Right lung (tissue), 10 donors: ENCODE data around the gene OLFML2B. TPM values are rescaled to one million over a fixed set of nuclear protein-coding genes. Genes with fewer than 3 reads are reported as not detected.
"Not testable (repeated sequence)": the region's sequence is repeated elsewhere in the genome, so short reads cannot be mapped to it uniquely, and the experiment has no call there.

Source experiments
- DNase-seq, 2 donors: peaks; one replicate each; pipeline ENCODE4 v3.0.0-alpha.2; 2013
- long read RNA-seq, 8 donors: transcript quantifications; one replicate each; lab custom pipeline, GENCODE V29; 2026
- polyA plus RNA-seq, 5 donors: library from polyadenylated mRNA; unstranded; fragments of 120-200 nt; gene quantifications; one replicate each; pipeline versions ENCODE4 v1.2.1 to v1.2.3, GENCODE V29; 2013; ENCODE audit warnings: inconsistent platforms in 1 of 5, low replicate concordance in 1 of 5; ENCODE audit not compliant: insufficient read length in 5 of 5, insufficient read depth in 1 of 5

OLFML2B gene
- 10 to 100 TPM; 10.2 to 16.3 (median 13.4) TPM for polyA plus RNA-seq
- long read RNA-seq, donor 1, partial matches to known transcripts, result 0 of 2 reads
- long read RNA-seq, donor 1, other reads (novel, unspliced or antisense), result 0 of 2 reads
- long read RNA-seq, donor 2, partial matches to known transcripts, result 0 of 4 reads
- long read RNA-seq, donor 2, other reads (novel, unspliced or antisense), result 0 of 4 reads
- long read RNA-seq, donor 3, partial matches to known transcripts, result 0 of 2 reads
- long read RNA-seq, donor 3, other reads (novel, unspliced or antisense), result 0 of 2 reads
- long read RNA-seq, donor 4, partial matches to known transcripts, result 0 of 2 reads
- long read RNA-seq, donor 4, other reads (novel, unspliced or antisense), result 0 of 2 reads
- long read RNA-seq, donor 5, partial matches to known transcripts, result 0 of 2 reads
- long read RNA-seq, donor 5, other reads (novel, unspliced or antisense), result 0 of 2 reads
- long read RNA-seq, donor 6, partial matches to known transcripts, result 0 of 2 reads
- long read RNA-seq, donor 6, other reads (novel, unspliced or antisense), result 0 of 2 reads
- long read RNA-seq, donor 7, partial matches to known transcripts, result 0 of 3 reads
- long read RNA-seq, donor 7, other reads (novel, unspliced or antisense), result 0 of 3 reads
- long read RNA-seq, donor 8, result 0 reads

DNA sequence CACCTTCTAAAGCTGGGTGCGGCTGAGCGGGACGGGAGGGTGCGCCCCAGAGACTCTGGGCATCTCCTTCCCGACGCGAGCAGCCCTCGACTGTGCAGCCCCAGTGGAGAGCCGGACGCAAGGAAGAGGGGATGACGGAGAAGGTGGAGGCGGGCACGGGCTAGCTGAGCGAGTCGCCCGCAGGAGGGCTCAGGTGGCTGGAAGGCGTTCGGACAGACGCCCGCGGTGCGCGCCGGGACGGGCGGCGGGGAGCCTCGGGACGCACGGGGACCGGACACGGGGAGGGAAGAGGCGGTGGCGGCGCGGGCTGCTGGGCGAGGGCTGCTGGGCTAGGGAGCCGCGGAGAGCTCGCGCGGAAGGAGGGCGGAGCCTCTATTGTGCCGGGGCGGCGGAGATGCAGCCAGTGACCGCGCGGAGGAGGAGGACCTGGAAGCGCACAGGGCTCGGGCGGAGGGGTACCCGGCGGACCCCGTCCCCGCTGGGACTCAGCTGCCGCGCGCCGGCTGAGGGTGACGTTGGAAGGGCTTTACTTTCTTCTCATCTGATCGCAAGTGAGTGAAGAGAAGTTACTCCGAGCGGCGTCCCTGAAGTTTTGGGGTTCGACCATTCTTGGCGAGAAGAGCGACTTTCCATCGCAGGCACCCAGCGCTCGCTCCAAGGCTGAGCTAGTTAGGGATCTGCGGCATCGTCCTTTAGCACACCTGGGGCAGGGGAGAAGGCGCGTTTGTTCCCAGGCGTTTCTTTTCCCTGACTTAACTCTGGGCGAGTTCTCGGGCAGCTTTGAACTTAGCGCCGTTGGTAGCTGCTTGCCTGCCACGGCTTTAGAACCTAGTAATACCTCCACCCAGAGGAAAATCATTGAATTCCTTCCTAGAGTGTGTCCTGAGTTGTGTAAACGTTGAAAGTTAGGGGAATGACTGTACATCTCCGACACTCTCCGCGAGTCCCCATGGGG is at the start of gene OLFML2B:
TSS of gene OLFML2B (minus strand) at position 323 of the 955 bp plus-strand sequence. CDS start 439 bp downstream, outside the sequence.
- DNase-seq, result peak in 1 of 2 donors; percentile 34

DNA sequence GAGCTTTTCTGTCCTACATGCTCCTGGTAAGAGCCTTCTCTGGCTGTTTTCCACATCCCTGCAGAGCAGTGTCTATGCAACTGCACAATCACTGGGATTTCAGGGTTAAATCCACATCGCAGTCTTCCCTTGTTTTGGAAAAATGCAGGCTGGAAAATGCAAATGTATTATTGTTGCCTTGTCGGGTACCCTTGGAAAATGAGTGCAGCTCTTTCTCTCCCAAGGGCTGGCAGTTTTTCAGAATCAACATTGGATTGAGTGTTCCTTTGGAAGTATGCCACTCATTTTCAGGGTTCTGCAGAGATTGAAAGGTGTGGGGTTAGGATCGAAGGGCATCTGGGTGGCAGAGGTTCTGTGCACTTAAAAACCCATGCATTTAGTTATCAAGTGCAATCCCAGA is 49.1 kb upstream of the OLFML2B start:
- DNase-seq, result no peak

DNA sequence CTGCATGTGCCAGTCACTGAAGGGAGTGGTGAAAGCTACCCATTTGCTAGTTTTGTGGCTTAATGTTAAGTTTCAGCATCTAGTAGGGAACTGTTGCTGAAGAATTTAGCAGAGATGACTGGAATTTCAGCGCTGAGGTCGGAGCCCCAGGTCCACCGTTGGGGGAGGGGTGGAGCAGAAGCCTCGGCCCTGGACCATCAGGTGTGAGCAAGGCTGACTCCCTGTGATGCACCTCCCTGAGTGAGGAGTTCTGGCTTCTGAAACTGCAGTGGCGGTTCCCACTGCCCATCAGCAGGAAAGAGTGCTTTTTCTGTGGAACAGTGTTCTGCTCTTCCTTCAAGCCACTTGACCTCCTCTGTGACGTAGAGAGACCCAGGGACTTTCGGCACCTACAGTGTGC is 47.2 kb upstream of the OLFML2B start:
- no peak for DNase-seq

DNA sequence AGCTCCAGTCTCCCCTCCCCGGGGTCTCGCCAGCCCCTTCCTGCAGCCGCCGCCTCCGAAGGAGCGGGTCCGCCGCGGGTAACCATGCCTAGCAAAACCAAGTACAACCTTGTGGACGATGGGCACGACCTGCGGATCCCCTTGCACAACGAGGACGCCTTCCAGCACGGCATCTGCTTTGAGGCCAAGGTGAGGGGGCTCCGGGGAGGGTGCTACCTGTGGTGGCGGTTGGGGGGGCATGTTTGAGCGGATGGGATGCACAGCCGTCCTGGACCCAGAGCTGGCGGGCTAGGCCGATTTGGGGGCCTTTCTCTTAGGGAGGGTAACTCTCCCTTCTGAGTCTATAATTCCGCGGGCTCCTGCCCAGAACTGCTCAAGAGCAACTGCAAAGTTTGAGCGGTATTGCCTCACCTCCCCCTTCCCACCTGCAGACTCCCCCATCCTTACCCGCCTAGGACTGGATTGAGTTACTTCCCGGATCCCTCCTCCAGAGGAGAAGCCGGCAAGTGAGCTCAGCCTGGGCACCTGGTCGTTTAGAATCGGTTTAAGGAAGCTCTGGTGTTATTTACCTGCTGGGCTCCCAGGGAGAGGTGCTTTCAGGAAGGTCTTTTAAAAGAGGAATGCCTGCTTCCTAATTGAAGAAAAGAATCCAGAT is 46.6 kb upstream of the OLFML2B start:
- DNase-seq, result peak in 1 of 2 donors; percentile 16

DNA sequence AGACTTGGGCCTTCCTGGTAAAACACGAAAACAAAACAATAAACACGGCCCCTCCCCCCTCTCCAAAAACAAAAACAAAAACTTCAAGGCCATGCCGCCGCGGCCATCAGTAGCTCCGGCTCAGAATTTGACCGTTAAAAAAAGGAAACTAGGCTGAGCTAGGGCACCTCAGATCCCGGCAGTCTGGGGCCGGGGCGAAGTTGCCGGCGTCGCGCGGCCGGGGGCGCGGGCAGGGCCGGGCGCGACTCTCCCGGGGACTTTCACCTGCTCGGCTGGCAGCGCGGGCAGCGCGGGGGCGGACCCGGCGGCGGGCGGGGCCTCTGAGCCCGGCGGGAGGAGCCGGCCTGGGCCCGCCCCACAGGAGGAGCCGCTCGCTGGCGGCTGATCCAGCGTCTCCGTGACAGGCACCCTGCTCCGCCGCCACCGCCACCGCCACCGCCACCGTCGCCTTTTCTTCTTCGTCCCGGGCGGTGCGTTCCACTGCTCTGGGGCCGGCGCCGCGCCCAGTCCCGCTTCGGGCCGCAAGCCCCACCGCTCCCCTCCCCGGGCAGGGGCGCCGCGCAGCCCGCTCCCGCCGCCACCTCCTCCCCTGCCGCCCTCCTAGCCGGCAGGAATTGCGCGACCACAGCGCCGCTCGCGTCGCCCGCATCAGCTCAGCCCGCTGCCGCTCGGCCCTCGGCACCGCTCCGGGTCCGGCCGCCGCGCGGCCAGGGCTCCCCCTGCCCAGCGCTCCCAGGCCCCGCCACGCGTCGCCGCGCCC is 45.8 kb upstream of the OLFML2B start, which contains the start of gene NOS1AP:
TSS of gene NOS1AP (plus strand) at position 358 of the 760 bp plus-strand sequence. CDS start 487 bp downstream, outside the sequence.
- peak; percentile 55 to 59 for DNase-seq

DNA sequence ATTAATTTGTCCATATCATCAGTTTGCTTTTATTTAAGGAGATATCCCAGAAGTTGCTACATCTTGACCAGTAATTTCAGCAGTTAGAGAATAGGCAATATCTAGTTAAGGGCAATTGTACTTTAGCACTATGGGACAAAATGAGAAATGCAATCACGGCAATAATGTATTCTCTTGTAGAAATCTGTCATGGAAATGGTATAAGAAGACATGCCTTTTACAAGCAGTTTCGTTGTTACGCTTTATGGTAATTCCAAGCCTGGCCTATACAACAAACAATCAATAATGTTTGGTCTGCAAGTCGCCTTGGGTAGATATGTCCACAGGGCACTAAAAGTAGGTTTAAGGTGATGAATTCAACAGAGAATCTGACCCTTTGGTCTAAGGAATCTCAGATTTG is 44.6 kb upstream of the OLFML2B start:
- no peak for DNase-seq

DNA sequence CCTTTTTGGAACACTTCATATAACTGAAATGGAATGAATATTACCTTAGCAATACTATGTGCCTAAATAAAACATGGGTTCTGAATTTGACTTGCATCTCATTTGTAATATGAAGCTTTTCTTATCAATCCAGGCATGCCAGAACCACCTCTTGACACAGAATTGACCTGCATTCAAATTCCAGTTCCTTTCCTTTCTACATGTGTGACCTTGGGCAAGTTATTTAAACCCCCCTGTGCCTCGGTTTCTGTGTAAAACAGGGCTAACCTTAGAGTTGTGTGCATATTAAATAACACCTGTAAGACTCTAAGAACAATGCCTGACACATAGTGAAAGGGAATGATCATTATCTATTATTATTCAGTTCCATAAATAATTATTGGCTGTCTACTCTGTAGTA is 43.8 kb upstream of the OLFML2B start:
- no peak for DNase-seq

DNA sequence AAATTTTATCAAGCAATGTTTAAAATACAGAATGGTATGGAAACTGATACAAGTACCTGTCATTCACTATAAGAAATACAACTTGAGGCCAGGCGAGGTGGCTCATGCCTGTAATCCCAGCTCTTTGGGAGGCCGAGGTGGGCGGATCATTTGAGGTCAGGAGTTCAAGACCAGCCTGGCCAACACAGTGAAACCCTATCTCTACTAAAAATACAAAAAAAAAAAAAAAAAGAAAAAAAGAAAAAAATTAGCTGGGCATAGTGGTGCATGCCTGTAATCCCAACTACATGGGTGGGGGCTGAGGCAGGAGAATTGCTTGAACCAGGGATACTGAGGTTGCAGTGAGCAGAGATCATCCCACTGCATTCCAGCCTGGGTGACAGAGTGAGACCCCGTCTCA is 43.2 kb upstream of the OLFML2B start:
- not testable (repeated sequence) for DNase-seq

DNA sequence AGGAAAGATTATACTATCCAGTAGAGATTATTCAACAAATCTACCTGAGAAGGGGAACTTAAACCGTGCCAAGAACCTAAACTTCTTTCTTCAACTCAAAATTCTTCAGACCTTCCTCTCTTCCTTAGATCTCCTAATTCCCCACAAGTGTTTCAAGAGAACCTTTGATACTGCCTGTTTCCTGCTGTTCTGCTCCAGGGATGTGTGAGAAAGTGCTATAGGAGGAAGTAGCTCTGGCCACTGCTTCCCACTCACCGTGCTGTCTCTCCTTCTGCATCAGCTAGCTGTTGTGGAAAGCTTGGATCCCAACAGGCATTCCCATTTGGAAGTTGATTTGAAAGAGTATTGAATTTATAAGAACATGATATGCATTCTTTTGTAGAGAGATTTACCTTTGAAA is 41.3 kb upstream of the OLFML2B start:
- DNase-seq, result no peak

DNA sequence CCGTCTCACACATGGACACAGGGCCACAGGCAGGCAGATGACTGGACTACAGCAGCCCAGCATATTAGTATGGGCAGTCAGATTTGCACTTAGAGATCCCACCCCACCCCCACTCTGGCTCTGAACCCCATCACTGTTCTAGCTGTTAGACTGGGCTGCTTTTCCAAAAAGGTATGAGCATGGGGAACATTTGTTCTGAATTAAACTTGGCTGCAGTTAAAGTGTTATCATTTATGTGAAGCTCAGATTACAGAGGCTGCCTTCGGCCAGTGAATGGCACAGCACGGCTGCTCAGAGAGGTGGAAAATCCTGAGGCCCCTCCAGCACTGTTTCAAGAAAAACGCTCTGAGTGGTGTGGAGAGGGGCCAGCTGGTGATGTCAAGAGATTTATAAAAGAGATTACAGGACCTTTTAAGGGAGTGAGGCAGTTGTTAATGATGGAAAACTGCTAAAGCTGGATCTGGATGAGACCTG is 38.9 kb upstream of the OLFML2B start:
- DNase-seq, result peak; percentile 50 to 57

DNA sequence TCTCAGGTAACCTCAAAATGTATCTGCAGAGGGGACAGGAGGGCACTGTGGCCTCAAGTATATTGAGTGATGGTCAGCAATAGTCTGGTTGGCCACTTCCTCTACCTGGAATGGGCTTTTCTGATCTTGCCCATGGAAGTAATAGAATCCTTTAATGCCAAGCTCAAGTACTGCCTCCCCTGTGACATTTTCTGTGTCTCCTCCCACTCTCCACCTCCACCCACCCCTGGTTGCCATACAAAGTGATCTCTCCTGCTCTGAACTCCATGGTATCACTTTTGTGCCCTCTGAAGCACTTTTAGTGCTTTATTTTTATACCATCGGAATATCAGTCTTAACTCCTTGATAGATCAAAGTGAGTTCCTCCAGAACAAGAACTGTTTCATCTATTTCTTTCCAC is 36.6 kb upstream of the OLFML2B start:
- no peak for DNase-seq

DNA sequence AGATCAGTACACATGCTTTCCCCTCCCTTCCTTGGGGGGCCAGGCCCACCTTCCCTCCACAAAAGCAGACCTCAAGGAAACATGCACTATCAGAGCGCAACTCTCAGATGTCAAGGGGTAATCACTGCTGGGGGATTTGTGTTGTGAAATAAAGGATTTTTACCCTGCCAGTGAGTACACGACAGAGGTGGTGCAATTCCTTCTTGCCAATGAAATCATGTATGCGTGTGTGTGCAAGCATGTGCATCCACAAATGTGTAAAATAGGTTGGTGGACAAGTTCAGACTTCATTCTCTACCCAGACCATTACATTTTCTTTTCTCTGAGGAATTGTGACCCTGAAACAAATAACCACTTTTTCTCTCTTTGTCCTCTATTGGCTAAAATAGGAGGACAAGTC is 36.1 kb upstream of the OLFML2B start:
- no peak for DNase-seq

DNA sequence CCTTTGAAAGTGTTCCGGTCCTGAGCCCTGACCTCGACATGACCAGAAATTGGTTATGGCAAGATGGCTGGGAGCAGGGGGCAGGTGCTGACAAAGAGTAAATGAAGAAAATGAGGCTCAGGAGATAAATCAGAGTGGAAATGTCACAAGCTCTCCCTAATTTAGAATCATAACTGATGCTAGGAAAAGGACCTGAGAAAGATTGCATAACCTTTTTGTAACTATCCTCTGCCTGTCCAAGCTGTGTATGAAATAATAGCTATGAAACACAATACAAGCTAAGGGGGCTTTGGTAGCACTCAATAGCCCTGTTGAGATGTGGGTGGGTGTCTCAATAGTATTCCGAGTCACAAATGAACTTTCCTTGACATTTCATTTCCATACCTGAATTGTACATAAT is 32.9 kb upstream of the OLFML2B start:
- DNase-seq, result no peak

DNA sequence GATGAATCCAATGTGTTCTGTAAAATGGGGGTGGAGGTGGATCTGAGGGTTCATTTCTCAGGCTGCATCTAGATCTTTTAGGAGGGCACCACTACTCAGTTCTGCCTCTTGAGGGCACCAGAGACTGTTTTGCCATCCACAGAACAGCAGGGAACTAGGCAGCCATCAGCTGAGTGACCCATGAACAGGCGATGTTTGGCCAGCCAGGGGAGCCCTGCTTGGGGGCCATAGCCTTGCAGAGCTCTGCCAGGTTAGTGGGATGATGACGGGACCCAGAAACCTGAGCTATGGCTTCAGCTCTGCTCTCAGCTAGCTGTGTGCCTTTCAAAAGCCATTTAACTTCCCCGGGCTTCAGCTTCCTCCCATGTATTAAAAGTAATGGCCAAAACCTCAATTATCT is 32.4 kb upstream of the OLFML2B start:
- DNase-seq, result peak; percentile 42 to 63

DNA sequence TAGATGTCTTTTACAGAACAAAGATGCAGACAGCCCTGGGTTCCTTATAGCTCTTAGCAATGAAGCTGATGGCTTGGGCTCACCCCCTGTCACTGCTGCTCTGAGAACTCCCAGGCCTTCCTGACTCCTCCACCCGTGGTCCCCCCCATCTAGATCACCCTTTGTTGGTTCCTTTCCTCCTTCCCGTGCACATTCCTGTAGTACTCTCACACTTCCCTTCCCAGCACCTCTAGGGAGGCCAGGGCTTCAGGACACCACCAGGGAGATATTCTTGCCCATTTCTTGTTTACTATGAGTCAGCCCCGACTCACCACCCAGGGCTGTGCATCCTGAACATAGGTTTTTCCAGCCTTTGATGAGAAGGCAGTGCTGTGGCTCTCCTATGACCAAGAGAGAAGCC is 31.4 kb upstream of the OLFML2B start:
- DNase-seq, result no peak

DNA sequence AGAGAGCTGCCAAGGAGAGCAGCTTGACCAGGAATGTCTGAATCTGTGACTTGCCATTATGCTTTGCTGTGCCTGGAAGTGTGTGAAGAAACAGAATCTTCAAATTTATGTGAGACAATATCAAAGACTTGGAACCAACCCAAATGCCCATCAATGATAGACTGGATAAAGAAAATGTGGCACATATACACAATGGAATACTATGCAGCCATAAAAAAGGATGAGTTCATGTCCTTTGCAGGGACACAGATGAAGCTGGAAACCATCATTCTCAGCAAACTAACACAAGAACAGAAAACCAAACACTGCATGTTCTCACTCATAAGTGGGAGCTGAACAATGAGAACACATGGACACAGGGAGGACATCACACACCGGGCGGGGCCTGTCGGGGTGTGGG is 30.3 kb upstream of the OLFML2B start:
- DNase-seq, result not testable (repeated sequence)

DNA sequence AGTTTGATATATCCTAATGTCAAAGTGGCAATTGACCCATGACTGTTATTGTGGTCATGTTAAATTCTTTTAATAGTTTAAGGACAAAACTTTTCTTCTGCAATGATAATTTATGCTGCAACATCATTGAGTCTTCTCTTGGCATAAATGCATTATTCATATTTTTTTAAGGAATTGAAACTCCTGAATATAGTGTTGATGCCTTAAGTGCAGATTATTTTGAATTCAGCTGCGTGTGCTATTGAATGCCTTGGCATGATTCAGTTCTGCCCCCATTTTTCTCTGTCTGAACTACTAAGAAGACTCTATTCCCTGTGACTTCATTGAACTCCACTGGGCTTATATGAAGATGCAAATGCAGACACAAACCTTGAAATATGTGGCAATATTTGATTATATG is 23.3 kb upstream of the OLFML2B start:
- no peak for DNase-seq

DNA sequence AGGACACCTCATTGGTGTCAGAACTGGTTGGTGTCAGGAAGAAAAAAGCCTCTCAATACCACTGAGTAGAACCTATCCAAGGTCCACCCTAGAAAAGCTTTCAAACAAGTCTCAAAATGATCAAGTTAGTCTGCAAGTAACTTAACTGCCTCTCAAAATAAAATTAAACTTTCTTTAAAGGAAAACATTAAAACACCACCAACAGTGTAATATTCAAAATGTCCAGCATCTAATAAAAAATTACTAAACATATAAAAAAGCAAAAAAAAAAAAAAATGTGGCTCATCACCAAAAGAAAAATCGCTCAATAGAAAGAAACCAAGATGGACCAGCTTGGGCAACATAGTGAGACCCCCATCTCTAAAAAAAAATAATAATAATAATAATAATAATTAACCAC is 18.7 kb upstream of the OLFML2B start:
- no peak for DNase-seq

DNA sequence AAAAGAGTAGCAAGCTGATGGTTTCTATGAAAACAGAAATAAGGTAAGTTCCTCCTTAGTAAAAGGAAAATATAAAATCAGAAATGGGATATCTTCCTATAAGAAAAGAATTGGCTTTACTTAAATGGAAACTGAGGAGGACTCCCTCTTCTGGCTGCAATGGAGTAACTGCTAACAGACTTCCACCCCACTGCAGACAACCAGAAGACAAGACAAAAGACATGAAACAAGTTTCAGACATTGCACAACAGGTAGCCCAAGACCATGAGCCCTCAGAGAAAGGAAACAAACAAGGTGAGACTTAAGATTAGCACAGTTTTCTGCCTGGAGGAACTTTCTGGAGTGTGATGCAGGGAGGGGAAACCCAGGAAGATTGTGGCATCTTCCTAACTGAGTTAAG is 17.0 kb upstream of the OLFML2B start:
- DNase-seq, result no peak

DNA sequence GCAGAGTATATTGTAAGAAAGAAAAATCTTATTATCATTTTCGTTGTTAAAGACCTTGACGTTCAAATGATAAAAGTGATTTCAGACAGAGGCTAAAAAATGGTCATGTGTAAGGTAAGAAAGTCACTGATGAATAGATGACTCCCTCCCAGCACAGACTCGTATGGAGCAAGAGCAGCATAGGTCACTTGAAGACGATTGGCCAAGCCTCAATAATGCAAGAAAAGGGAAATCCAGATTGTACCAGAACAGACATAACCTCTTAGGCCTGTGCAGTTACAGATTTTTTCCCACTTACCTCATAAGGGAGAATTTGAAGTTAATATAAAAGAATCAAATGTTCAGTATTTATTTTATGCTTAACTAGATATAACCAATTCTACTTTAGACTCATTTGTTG is 16.3 kb upstream of the OLFML2B start:
- no peak for DNase-seq
